HepG2 (cell line): ENCODE results near the gene PXMP2.

Source experiments
- CTCF ChIP-seq: sonication (generic); formaldehyde crosslinking; IDR thresholded peaks from 2 replicates; pipeline ENCODE4 v1.5.0; 2020; ENCODE audit warnings: mild to moderate bottlenecking, missing genetic modification reagents, moderate library complexity
- KDM5B ChIP-seq: sonication (generic); formaldehyde crosslinking; IDR thresholded peaks from 2 replicates; pipeline ENCODE4 v1.4.0; 2020; ENCODE audit warnings: missing genetic modification reagents, mild to moderate bottlenecking, borderline replicate concordance
- PPARG ChIP-seq: conservative IDR thresholded peaks from 2 replicates; pipeline ENCODE4 v1.6.1; 2016; ENCODE audit warnings: missing biosample characterization, missing genetic modification reagents
- RAD21 ChIP-seq: fragments of 450-650 bp; formaldehyde crosslinking; IDR thresholded peaks from 2 replicates; pipeline ENCODE4 v1.5.0; 2020; ENCODE audit warnings: mild to moderate bottlenecking
- SETDB1 ChIP-seq: sonication (generic); formaldehyde crosslinking; IDR thresholded peaks from 2 replicates; pipeline ENCODE4 v1.5.1; 2020; ENCODE audit warnings: missing genetic modification reagents, mild to moderate bottlenecking, borderline replicate concordance
- SMARCC2 ChIP-seq: fragments of 450-650 bp; IDR thresholded peaks from 2 replicates; pipeline ENCODE4 v1.6.1; 2017; ENCODE audit warnings: antibody characterized with exemption, mild to moderate bottlenecking
- SPEN ChIP-seq: sonication (generic); formaldehyde crosslinking; IDR thresholded peaks from 2 replicates; pipeline ENCODE4 v1.5.1; 2020; ENCODE audit warnings: low read depth, mild to moderate bottlenecking, missing genetic modification reagents
- TARDBP ChIP-seq: sonication (generic); formaldehyde crosslinking; IDR thresholded peaks from 2 replicates; pipeline ENCODE4 v1.8.0; 2022; ENCODE audit warnings: mild to moderate bottlenecking, missing genetic modification reagents
- TCF7L2 ChIP-seq: IDR thresholded peaks from 2 replicates; pipeline ENCODE4 v1.6.1; 2011; ENCODE audit warnings: mild to moderate bottlenecking, low read depth, low read length, moderate library complexity
- ZBTB43 ChIP-seq: sonication (generic); formaldehyde crosslinking; conservative IDR thresholded peaks from 2 replicates; pipeline ENCODE4 v1.4.0; 2020; ENCODE audit warnings: missing genetic modification reagents
- ZBTB7A ChIP-seq: sonication (generic); formaldehyde crosslinking; IDR thresholded peaks from 2 replicates; pipeline ENCODE4 v1.8.0; 2022; ENCODE audit warnings: mild to moderate bottlenecking, missing genetic modification reagents
- ZNF274 ChIP-seq: sonication (generic); formaldehyde crosslinking; IDR thresholded peaks from 2 replicates; pipeline ENCODE4 v1.5.1; 2020; ENCODE audit warnings: mild to moderate bottlenecking, missing genetic modification reagents

GRCh38 chr12:132662901-132663755, 24.3 kb upstream of the PXMP2 start:
- TF ChIP-seq ZNF274 (CRISPR knock-in tag) (no peak), TCF7L2 (no peak), SMARCC2 (no peak), CTCF (CRISPR knock-in tag) (no peak), TARDBP (CRISPR knock-in tag) (no peak), SPEN (CRISPR knock-in tag) (no peak), ZBTB7A (no peak), SETDB1 (no peak), RAD21 (no peak), ZBTB43 (CRISPR knock-in tag) (no peak), KDM5B (CRISPR knock-in tag) (no peak), PPARG (CRISPR knock-in tag) (no peak)
